GM21381 (cell line): ENCODE data around the gene ALDH7A1.
A peak's percentile ranks its signal among the peaks of the same experiment; 100 is the strongest.
"Not testable (repeated sequence)": the region's sequence is repeated elsewhere in the genome, so short reads cannot be mapped to it uniquely, and the experiment has no call there.

Experiments used
- ATAC-seq: cut with Tn5 transposase; IDR thresholded peaks from one replicate; pipeline ENCODE4 v1.9.1; 2021; ENCODE audit warnings: mild to moderate bottlenecking, moderate library complexity; ENCODE audit not compliant: unreplicated experiment

Gene ALDH7A1

GRCh38 chr5:126597156-126597555 is 2.1 kb upstream of the ALDH7A1 start:
- ATAC-seq = no peak

- ATAC-seq = peak; percentile 18
Measured at GRCh38 chr5:126595486-126596083, 566 bp upstream of the ALDH7A1 start.

GRCh38 chr5:126591549-126591948 is 3.5 kb downstream of the ALDH7A1 start:
- ATAC-seq = no peak

DNA sequence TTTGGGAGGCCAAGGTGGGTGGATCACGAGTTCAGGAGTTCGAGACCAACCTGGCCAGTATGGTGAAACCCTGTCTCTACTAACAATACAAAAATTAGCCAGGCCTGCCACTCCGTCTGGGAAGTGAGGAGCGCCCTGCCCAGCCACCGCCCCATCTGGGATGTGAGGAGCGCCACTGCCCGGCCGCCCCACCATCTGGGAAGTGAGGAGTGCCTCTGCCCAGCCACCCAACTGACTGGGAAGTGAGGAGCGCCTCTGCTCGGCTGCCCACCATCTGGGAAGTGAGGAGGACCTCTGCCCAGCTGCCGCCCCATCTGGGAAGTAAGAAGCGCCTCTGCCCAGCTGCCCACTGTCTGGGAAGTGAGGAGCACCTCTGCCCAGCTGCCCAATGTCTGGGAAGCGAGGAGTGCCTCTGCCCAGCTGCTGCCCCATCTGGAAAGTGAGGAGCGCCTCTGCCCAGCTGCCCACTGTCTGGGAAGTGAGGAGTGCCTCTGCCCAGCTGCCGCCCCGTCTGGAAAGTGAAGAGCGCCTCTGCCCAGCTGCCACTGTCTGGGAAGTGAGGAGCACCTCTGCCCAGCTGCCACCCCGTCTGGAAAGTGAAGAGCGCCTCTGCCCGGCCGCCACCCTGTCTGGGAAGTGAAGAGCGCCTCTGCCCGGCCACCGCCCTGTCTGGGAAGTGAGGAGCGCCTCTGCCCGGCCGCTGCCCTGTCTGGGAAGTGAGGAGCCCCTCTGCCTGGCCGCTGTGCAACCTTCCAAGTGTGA is 5.3 kb downstream of the ALDH7A1 start:
- ATAC-seq = no peak

DNA sequence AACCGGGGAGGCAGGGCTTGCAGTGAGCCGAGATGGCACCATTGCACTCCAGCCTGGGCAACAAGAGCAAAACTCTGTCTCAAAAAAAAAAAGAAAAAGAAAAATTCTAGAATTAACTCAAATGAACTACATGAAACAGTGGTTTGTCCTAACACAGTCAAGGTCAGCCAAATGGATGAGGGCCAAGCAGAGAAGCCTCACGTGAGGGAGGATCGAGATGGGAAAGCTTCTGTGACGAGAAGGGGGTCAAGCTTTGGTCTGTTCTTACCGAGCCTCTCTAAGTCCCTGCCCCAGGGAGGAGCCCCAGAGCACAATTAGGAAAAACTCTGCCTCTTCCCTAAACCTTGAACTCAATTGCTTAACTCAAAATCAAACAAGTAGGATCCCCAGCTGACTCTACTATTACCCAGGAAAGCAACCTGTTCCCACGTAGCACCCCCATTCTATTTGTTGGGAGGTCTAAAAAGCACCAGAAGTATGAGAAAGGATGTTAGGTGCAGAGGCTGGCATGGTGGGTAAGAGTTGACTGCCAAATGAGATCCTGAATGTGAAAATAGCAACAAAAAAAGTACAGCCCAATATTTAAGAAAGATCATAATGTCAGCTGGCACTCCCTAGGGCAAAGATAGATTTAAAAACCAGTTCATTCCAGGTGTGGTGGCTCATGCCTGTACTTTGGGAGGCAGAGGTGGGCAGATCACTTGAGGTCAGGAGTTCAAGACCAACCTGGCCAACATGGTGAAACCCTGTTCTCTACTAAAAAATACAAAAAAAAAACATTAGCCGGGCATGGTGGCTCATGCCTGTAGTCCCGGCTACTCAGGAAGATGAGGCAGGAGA is 7.2 kb downstream of the ALDH7A1 start:
- no peak for ATAC-seq

DNA sequence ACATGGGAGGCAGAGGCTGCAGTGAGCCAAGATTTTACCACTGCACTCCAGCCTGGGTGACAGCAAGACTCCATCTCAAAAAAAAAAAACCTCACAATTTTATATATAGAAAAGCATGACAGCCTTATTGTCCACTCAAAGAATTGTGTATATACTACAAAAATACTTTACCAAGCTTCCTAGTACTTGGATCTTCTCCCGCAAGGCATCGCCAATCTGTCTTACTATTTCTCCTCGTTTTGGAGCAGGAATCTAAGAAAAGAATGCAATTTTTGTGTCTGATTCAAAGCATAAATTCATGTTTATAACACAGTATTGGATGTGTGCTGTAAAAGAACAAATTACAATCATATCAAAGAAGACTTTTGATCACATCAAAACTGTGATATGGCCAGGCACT is 11.3 kb downstream of the ALDH7A1 start:
- no peak for ATAC-seq

GRCh38 chr5:126579716-126580115 is 15.3 kb downstream of the ALDH7A1 start:
- ATAC-seq = no peak

- ATAC-seq = no peak
Measured at GRCh38 chr5:126577415-126577814, 17.6 kb downstream of the ALDH7A1 start.

DNA sequence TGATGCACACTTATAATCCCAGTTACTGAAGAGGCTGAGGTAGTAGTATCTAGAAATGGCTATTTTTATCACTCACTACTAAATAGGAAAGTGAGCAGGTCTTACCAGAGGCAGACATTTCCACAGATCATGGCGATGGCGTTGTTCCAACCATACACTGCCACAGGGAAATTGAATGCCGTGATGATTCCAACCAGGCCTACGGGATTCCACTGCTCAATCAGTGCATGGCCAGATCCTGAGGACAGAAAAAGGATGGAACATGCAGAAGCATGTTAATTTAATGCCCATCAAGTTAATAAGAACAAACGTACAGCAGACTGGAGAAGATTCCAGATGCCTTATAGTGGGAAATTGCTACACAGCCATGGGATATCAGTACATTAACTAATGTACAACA is 18.0 kb downstream of the ALDH7A1 start:
- ATAC-seq = no peak

GRCh38 chr5:126575644-126576043 is 19.4 kb downstream of the ALDH7A1 start:
- ATAC-seq = no peak

- no peak for ATAC-seq
Measured at GRCh38 chr5:126568206-126568755, 26.7 kb downstream of the ALDH7A1 start.

DNA sequence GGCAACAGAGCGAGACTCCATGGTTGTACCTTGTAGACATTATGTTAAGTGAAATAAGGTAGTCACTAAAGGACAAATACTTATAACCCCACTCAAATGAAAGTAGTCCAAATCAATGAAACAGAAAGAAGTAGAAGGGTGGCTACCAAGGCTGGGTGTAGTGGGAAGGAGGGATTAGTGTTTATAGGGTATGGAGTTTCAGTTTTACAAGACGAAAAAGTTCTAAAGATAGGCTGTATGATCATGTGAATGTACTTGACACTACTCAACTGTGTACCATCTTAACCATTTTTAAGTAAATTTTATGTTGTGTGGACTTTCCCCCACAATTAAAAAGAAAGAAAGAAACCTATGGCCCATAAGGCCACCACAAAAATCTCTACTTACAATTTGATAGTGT is 32.2 kb downstream of the ALDH7A1 start:
- peak; percentile 86 for ATAC-seq

- ATAC-seq = no peak
Measured at GRCh38 chr5:126561908-126562307, 33.1 kb downstream of the ALDH7A1 start.

- not testable (repeated sequence) for ATAC-seq
Measured at GRCh38 chr5:126555101-126555500, 39.9 kb downstream of the ALDH7A1 start.

DNA sequence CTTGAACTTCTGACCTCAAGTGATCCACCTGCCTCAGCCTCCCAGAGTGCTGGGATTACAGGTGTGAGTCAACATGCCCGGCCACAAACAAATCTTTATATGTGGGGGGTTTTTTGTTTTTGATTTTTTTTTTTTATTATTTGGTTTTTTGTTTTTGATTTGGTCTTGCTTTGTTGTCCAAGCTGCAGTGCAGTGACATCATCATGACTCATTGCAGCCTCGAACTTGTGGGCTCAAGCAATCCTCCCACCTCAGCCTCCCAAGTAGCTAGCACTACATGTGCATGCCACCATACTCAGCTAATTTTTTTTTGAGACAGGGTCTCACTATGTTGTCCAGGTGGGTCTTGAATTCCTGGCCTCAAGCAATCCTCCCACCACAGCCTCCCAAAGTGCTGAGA is 42.4 kb downstream of the ALDH7A1 start:
- no peak for ATAC-seq

- peak; percentile 48 for ATAC-seq
Measured at GRCh38 chr5:126544087-126544740, 50.8 kb downstream of the ALDH7A1 start.

- no peak for ATAC-seq
Measured at GRCh38 chr5:126543660-126544059, 51.4 kb downstream of the ALDH7A1 start.

DNA sequence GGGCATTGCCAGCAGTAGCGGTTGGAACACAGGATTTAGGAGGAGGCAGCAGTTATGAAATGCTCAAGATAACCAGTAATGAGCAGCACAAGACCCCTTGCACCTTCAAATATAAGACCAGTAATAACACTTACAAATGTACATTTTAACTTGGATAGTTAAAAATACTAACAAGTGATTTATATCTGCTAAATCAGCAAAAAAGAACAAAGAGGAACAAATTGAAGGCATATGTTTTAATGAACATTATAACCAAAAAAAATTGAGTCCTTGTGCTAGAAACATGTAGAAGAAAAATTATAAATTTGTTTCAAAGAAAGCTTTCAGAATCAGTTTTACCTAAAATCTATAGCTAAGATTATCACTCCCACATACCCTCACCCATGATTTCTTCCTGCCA is 52.0 kb downstream of the ALDH7A1 start:
- no peak for ATAC-seq

DNA sequence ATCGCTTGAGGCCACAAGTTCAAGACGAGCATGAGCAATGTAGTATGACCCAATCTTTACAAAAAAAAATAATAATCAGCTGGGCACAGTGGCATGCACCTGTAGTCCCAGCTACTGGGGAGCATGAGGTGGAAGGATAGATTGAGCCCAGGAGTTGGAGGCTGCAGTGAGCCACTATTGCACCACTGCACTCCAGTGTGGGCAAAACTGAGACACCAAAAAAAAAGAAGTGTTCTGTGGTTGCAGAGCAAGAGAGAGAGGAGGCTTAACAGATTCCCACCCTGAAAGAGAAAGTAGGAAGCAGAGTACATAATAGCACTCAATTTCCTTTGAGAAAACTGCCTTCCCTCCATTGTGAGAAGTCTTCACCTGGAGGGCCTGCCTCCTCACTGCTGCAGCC is 52.6 kb downstream of the ALDH7A1 start:
- ATAC-seq = no peak

GRCh38 chr5:126540631-126541030 is 54.4 kb downstream of the ALDH7A1 start:
- ATAC-seq = no peak

GRCh38 chr5:126538579-126538978 is 56.4 kb downstream of the ALDH7A1 start:
- no peak for ATAC-seq
